ENCODE measurements around the gene ASPSCR1.

DNA sequence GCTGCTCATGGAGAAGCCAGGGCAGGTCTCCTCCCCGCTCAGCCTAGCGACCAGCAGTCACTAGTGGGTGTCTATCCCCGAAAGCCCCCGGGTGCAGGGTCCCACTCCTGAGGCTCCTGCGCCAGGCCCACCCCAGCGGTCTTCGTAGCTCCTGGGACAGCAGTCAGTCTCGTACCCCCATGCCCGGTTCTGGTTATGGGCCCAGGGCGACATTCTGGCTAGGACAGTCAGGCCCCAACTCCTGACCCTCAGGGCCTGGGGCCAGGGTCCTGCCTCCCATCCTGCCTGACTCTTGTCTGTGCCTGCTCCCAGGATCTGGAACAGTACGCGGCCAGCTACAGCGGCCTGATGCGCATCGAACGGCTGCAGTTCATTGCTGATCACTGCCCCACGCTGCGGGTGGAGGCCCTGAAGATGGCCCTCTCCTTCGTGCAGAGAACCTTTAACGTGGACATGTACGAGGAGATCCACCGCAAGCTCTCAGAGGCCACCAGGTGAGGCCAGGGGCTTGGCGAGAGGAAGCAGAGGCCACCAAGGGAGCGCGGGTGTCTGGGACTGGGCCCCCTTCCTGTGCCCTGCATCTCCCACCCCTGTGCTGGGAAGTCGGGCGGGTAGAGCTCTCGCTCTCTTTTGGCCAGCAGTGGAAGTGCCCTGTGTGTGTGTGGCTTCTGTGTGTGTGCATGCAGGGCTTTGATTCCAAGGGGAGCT, 76.3 kb downstream of the ASPSCR1 start:
- TF ChIP-seq YY1 (IDR thresholded peaks at IDR 0.05; ENCODE audit: extremely low read depth, insufficient replicate concordance, low read depth, low read length) (no peak), SIN3A (IDR thresholded peaks at IDR 0.05; ENCODE audit: low read depth) (no peak), ZFX (IDR thresholded peaks at IDR 0.05) (no peak), POLR2A (IDR thresholded peaks at IDR 0.05; ENCODE audit: borderline replicate concordance, extremely low read depth, insufficient read depth, insufficient read length) (no peak), EZH2 (IDR thresholded peaks at IDR 0.05) (no peak), EGR1 (IDR thresholded peaks at IDR 0.05; ENCODE audit: low read depth) (no peak), RAD21 (IDR thresholded peaks at IDR 0.05; ENCODE audit: low read depth) (no peak), POLR2AphosphoS5 (IDR thresholded peaks at IDR 0.05; ENCODE audit: low read depth, low read length) (no peak)
- TF ChIP-seq, protein P1, sequence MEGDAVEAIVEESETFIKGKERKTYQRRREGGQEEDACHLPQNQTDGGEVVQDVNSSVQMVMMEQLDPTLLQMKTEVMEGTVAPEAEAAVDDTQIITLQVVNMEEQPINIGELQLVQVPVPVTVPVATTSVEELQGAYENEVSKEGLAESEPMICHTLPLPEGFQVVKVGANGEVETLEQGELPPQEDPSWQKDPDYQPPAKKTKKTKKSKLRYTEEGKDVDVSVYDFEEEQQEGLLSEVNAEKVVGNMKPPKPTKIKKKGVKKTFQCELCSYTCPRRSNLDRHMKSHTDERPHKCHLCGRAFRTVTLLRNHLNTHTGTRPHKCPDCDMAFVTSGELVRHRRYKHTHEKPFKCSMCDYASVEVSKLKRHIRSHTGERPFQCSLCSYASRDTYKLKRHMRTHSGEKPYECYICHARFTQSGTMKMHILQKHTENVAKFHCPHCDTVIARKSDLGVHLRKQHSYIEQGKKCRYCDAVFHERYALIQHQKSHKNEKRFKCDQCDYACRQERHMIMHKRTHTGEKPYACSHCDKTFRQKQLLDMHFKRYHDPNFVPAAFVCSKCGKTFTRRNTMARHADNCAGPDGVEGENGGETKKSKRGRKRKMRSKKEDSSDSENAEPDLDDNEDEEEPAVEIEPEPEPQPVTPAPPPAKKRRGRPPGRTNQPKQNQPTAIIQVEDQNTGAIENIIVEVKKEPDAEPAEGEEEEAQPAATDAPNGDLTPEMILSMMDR (IDR thresholded peaks at IDR 0.05 in 2 of 3, conservative IDR thresholded peaks at IDR 0.05 in 1 of 3; ENCODE audit: borderline replicate concordance in 1 of 3, insufficient read depth in 1 of 3, low read depth in 2 of 3, low read length in 2 of 3), result no peak
- TF ChIP-seq, protein P2, sequence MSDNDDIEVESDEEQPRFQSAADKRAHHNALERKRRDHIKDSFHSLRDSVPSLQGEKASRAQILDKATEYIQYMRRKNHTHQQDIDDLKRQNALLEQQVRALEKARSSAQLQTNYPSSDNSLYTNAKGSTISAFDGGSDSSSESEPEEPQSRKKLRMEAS (IDR thresholded peaks at IDR 0.05), result no peak
- TF ChIP-seq, protein P3, sequence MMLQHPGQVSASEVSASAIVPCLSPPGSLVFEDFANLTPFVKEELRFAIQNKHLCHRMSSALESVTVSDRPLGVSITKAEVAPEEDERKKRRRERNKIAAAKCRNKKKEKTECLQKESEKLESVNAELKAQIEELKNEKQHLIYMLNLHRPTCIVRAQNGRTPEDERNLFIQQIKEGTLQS (IDR thresholded peaks at IDR 0.05), result no peak

Measured in HCT116 (cell line).